HepG2 (cell line): ENCODE measurements around the gene P2RX5. TPM values are rescaled to one million over a fixed set of nuclear protein-coding genes. Genes with fewer than 3 reads are reported as not detected.

Source experiments
- FIP1L1 ChIP-seq: fragments of 200-400 bp; formaldehyde crosslinking; IDR thresholded peaks from 2 replicates; pipeline ENCODE4 v1.6.1; 2018; ENCODE audit warnings: low read depth, mild to moderate bottlenecking, low read length, moderate library complexity, borderline replicate concordance; ENCODE audit not compliant: insufficient read depth
- LBX2 ChIP-seq: sonication (generic); formaldehyde crosslinking; IDR thresholded peaks from 2 replicates; pipeline ENCODE4 v1.5.0; 2020; ENCODE audit warnings: missing genetic modification reagents, mild to moderate bottlenecking, borderline replicate concordance
- MTF1 ChIP-seq: sonication (generic); formaldehyde crosslinking; IDR thresholded peaks from 2 replicates; pipeline ENCODE4 v1.5.0; 2020; ENCODE audit warnings: missing genetic modification reagents
- ZNF101 ChIP-seq: sonication (generic); formaldehyde crosslinking; IDR thresholded peaks from 2 replicates; pipeline ENCODE4 v1.4.0; 2020; ENCODE audit warnings: mild to moderate bottlenecking, low read depth, missing genetic modification reagents, borderline replicate concordance
- ZNF766 ChIP-seq: sonication (generic); formaldehyde crosslinking; IDR thresholded peaks from 2 replicates; pipeline ENCODE4 v1.5.0; 2020; ENCODE audit warnings: missing genetic modification reagents, borderline replicate concordance
- ZNF768 ChIP-seq: sonication (generic); formaldehyde crosslinking; IDR thresholded peaks from 2 replicates; pipeline ENCODE4 v1.4.0; 2020; ENCODE audit warnings: missing genetic modification reagents
- ZNF770 ChIP-seq: sonication (generic); formaldehyde crosslinking; IDR thresholded peaks from 2 replicates; pipeline ENCODE4 v1.5.0; 2020; ENCODE audit warnings: mild to moderate bottlenecking, missing genetic modification reagents
- ZNF816 ChIP-seq: sonication (generic); formaldehyde crosslinking; IDR thresholded peaks from 2 replicates; pipeline ENCODE4 v1.8.0; 2022; ENCODE audit warnings: missing genetic modification reagents, mild to moderate bottlenecking, borderline replicate concordance
- ZNF850 ChIP-seq: sonication (generic); formaldehyde crosslinking; conservative IDR thresholded peaks from 2 replicates; pipeline ENCODE4 v1.9.0; 2021; ENCODE audit warnings: mild to moderate bottlenecking, missing genetic modification reagents
- ZSCAN9 ChIP-seq: IDR thresholded peaks from 2 replicates; pipeline ENCODE4 v1.6.1; 2016; ENCODE audit warnings: borderline replicate concordance
- polyA plus RNA-seq, 8 experiments: library from polyadenylated mRNA; depleted of rRNA in 3 of 8; stranded (reverse) in 7 of 8; unstranded in 1 of 8; fragments of >200 nt; fragmentation: Illumina TruSeq in 4 of 8; extraction: Trizol in 4 of 8; gene quantifications; 2 replicates each; pipeline versions ENCODE4 v1.2.1 to v1.2.3, GENCODE V29; 2011 to 2016; ENCODE audit warnings: low read depth in 4 of 8, missing spikeins in 1 of 8, mixed read lengths in 1 of 8; ENCODE audit not compliant: insufficient read depth in 1 of 8
- total RNA-seq, 5 experiments: library from RNA; depleted of rRNA; stranded (reverse); fragments of >200 nt; fragmentation: Illumina TruSeq; extraction: Trizol; gene quantifications; 2 replicates each; pipeline ENCODE4 v1.2.3, GENCODE V29; 2016; ENCODE audit warnings: low read depth in 1 of 5
- TF ChIP-seq, protein P1 (sequence below): sonication (generic); formaldehyde crosslinking; IDR thresholded peaks from one replicate; pipeline ENCODE4 v1.5.1; 2020; ENCODE audit warnings: mild to moderate bottlenecking, missing genetic modification reagents; ENCODE audit errors: not compliant biosample characterization
- TF ChIP-seq, protein P2 (sequence below): fragments of 450-650 bp; IDR thresholded peaks from 2 replicates; pipeline ENCODE4 v1.6.1; 2016
- TF ChIP-seq, protein P3 (sequence below): IDR thresholded peaks from 2 replicates; pipeline ENCODE4 v1.6.1; 2016; ENCODE audit warnings: mild to moderate bottlenecking, missing biosample characterization, missing genetic modification reagents

Gene P2RX5
- total and polyA plus RNA-seq, 2 of the 13 experiments (the other 11 are each of a cell fraction or from before 2014, with no cell fraction given) = 0.95 to 1.7 TPM

GRCh38 chr17:3668279-3669084 is 27.5 kb downstream of the P2RX5 start, which contains the start of the genes EMC6 and TAX1BP3 (continued):
- TF ChIP-seq, protein P1, sequence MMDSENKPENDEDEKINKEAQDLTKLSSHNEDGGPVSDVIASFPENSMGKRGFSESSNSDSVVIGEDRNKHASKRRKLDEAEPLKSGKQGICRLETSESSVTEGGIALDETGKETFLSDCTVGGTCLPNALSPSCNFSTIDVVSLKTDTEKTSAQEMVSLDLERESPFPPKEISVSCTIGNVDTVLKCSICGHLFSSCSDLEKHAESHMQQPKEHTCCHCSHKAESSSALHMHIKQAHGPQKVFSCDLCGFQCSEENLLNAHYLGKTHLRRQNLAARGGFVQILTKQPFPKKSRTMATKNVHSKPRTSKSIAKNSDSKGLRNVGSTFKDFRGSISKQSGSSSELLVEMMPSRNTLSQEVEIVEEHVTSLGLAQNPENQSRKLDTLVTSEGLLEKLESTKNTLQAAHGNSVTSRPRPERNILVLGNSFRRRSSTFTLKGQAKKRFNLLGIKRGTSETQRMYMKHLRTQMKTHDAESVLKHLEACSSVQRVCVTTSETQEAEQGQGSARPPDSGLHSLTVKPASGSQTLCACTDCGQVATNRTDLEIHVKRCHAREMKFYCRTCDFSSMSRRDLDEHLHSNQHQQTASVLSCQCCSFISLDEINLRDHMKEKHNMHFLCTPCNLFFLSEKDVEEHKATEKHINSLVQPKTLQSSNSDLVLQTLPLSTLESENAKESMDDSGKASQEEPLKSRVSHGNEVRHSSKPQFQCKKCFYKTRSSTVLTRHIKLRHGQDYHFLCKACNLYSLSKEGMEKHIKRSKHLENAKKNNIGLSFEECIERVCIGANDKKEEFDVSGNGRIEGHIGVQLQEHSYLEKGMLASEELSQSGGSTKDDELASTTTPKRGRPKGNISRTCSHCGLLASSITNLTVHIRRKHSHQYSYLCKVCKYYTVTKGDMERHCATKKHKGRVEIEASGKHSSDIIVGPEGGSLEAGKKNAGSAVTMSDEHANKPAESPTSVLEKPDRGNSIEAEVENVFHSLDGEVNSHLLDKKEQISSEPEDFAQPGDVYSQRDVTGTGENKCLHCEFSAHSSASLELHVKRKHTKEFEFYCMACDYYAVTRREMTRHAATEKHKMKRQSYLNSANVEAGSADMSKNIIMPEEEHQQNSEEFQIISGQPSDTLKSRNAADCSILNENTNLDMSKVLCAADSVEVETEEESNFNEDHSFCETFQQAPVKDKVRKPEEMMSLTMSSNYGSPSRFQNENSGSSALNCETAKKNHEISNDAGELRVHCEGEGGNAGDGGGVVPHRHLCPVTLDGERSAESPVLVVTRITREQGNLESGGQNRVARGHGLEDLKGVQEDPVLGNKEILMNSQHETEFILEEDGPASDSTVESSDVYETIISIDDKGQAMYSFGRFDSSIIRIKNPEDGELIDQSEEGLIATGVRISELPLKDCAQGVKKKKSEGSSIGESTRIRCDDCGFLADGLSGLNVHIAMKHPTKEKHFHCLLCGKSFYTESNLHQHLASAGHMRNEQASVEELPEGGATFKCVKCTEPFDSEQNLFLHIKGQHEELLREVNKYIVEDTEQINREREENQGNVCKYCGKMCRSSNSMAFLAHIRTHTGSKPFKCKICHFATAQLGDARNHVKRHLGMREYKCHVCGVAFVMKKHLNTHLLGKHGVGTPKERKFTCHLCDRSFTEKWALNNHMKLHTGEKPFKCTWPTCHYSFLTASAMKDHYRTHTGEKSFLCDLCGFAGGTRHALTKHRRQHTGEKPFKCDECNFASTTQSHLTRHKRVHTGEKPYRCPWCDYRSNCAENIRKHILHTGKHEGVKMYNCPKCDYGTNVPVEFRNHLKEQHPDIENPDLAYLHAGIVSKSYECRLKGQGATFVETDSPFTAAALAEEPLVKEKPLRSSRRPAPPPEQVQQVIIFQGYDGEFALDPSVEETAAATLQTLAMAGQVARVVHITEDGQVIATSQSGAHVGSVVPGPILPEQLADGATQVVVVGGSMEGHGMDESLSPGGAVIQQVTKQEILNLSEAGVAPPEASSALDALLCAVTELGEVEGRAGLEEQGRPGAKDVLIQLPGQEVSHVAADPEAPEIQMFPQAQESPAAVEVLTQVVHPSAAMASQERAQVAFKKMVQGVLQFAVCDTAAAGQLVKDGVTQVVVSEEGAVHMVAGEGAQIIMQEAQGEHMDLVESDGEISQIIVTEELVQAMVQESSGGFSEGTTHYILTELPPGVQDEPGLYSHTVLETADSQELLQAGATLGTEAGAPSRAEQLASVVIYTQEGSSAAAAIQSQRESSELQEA (CRISPR knock-in tag) = peak; percentile 86
- TF ChIP-seq, protein P2, sequence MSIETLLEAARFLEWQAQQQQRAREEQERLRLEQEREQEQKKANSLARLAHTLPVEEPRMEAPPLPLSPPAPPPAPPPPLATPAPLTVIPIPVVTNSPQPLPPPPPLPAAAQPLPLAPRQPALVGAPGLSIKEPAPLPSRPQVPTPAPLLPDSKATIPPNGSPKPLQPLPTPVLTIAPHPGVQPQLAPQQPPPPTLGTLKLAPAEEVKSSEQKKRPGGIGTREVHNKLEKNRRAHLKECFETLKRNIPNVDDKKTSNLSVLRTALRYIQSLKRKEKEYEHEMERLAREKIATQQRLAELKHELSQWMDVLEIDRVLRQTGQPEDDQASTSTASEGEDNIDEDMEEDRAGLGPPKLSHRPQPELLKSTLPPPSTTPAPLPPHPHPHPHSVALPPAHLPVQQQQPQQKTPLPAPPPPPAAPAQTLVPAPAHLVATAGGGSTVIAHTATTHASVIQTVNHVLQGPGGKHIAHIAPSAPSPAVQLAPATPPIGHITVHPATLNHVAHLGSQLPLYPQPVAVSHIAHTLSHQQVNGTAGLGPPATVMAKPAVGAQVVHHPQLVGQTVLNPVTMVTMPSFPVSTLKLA = peak; percentile 40
- TF ChIP-seq, protein P3, sequence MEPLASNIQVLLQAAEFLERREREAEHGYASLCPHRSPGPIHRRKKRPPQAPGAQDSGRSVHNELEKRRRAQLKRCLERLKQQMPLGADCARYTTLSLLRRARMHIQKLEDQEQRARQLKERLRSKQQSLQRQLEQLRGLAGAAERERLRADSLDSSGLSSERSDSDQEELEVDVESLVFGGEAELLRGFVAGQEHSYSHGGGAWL (CRISPR knock-in tag) = peak; percentile 13; the same call in 1 of the 2 replicates
- TF ChIP-seq ZNF770 (CRISPR knock-in tag) = peak; percentile 37; the same call in 1 of the 2 replicates
- TF ChIP-seq MTF1 (CRISPR knock-in tag) = peak; percentile 53; the same call in 1 of the 2 replicates
- TF ChIP-seq LBX2 (CRISPR knock-in tag) = no peak
- TF ChIP-seq FIP1L1 = no peak
- TF ChIP-seq ZNF768 (CRISPR knock-in tag) = peak; percentile 39; the same call in 1 of the 2 replicates
- TF ChIP-seq ZNF766 (CRISPR knock-in tag) = no peak
- TF ChIP-seq ZNF101 (CRISPR knock-in tag) = no peak; the same call in 1 of the 2 replicates
- no peak; the same call in none of the 2 replicates for TF ChIP-seq ZSCAN9 (CRISPR knock-in tag)
- peak; percentile 55; the same call in 1 of the 2 replicates for TF ChIP-seq ZNF850
- TF ChIP-seq ZNF816 (CRISPR knock-in tag) = no peak; the same call in 1 of the 2 replicates
